Esophagus (tissue), 2 donors: ENCODE measurements around the gene DOCK4. TPM values are rescaled to one million over a fixed set of nuclear protein-coding genes. Genes with fewer than 3 reads are reported as not detected.

Experiments
- H3K27ac ChIP-seq, 2 donors: one replicate each; pipeline ENCODE4 v1.5.1; 2013; ENCODE audit warnings: low read depth in 2 of 2, mild to moderate bottlenecking in 2 of 2, inconsistent platforms in 1 of 2, low read length in 1 of 2, moderate library complexity in 1 of 2
- H3K27me3 ChIP-seq, 2 donors: one replicate each; pipeline ENCODE4 v1.6.1; 2013; ENCODE audit warnings: low read length in 2 of 2, control low read depth in 1 of 2, mild to moderate bottlenecking in 1 of 2; ENCODE audit not compliant: insufficient read depth in 2 of 2, control insufficient read depth in 1 of 2
- H3K36me3 ChIP-seq, 2 donors: one replicate each; pipeline ENCODE4 v1.6.1; 2013; ENCODE audit warnings: low read length in 1 of 2; ENCODE audit not compliant: control insufficient read depth in 2 of 2, insufficient read depth in 2 of 2
- H3K4me1 ChIP-seq, 2 donors: one replicate each; pipeline ENCODE4 v1.6.1; 2013; ENCODE audit warnings: low read length in 1 of 2; ENCODE audit not compliant: control insufficient read depth in 2 of 2, insufficient read depth in 2 of 2
- H3K4me3 ChIP-seq, 2 donors: one replicate each; pipeline ENCODE4 v1.5.1; 2013; ENCODE audit warnings: low read length in 2 of 2, mild to moderate bottlenecking in 2 of 2, low read depth in 1 of 2, moderate library complexity in 1 of 2
- H3K9me3 ChIP-seq, 2 donors: one replicate each; pipeline ENCODE4 v1.6.1; 2013; ENCODE audit warnings: mild to moderate bottlenecking in 2 of 2, low read depth in 1 of 2, low read length in 1 of 2, moderate library complexity in 1 of 2; ENCODE audit not compliant: control insufficient read depth in 2 of 2, insufficient read depth in 1 of 2
- WGBS, 2 donors: extraction: QIAGEN DNeasy Blood & Tissue Kit; methylation state at CpG; one replicate each; pipeline ENCODE4 v1.1.7; 2013; 5-methylcytosine and 5-hydroxymethylcytosine counted together
- polyA plus RNA-seq, 2 donors: library from polyadenylated mRNA; stranded (reverse); fragments of 200-250 nt; gene quantifications; one replicate each; pipeline ENCODE4 v1.2.3, GENCODE V29; 2013
- donor health status: healthy with polysubstance abuse.
- donor health status: Bipolar disorder and iron deficiency.

DOCK4 gene
- polyA plus RNA-seq, 2 donors: 1.8 to 2.9 TPM

- Histone ChIP-seq H3K36me3 (no peaks in the 10 kb centered on the region), H3K9me3 (no peaks in the 10 kb centered on the region), H3K27ac (no peak overlapping the region), H3K4me3 (no peak overlapping the region), H3K4me1 (peaks cover 3% of the 10 kb centered on the region in 2 donors), H3K27me3 (no peaks in the 10 kb centered on the region)
- WGBS, 2 donors: 96 to 100% methylated on average over 3 of the region's 3 CpGs
These were observed 32.1 kb upstream of the DOCK4 start for GRCh38 chr7:112238330-112238729.

GRCh38 chr7:112236597-112236996 is 30.4 kb upstream of the DOCK4 start:
- Histone ChIP-seq H3K4me1 (peaks cover 3% of the 10 kb centered on the region in 2 donors), H3K27me3 (no peaks in the 10 kb centered on the region), H3K27ac (no peak overlapping the region), H3K9me3 (no peaks in the 10 kb centered on the region), H3K4me3 (no peak overlapping the region), H3K36me3 (no peaks in the 10 kb centered on the region)
- WGBS, 2 donors: 81 to 88% methylated on average over 2 of the region's 2 CpGs

GRCh38 chr7:112234147-112234546 is 27.9 kb upstream of the DOCK4 start:
- no peaks in the 10 kb centered on the region for H3K27me3 ChIP-seq
- no peak overlapping the region for H3K27ac ChIP-seq
- no peak overlapping the region for H3K4me3 ChIP-seq
- H3K9me3 ChIP-seq: no peaks in the 10 kb centered on the region
- peaks cover under 1 to 1% of the 10 kb centered on the region in 2 donors for H3K4me1 ChIP-seq
- no peaks in the 10 kb centered on the region for H3K36me3 ChIP-seq
- 97 to 100% methylated on average over 1 of the region's 1 CpG for WGBS, 2 donors

- Histone ChIP-seq H3K4me1 (no peaks in the 10 kb centered on the region), H3K36me3 (no peaks in the 10 kb centered on the region), H3K9me3 (no peaks in the 10 kb centered on the region), H3K27ac (no peak overlapping the region), H3K27me3 (no peaks in the 10 kb centered on the region), H3K4me3 (no peak overlapping the region)
- 70% methylated on average over 3 of the region's 3 CpGs for WGBS, 2 donors
These were observed 27.0 kb upstream of the DOCK4 start for GRCh38 chr7:112233048-112233697.

- H3K27ac ChIP-seq: no peak overlapping the region
- no peaks in the 10 kb centered on the region for H3K36me3 ChIP-seq
- no peaks in the 10 kb centered on the region for H3K4me1 ChIP-seq
- WGBS, 2 donors: 92 to 95% methylated on average over 4 of the region's 4 CpGs
- H3K9me3 ChIP-seq: no peaks in the 10 kb centered on the region
- no peaks in the 10 kb centered on the region for H3K27me3 ChIP-seq
- H3K4me3 ChIP-seq: no peak overlapping the region
These were observed 26.2 kb upstream of the DOCK4 start for GRCh38 chr7:112232212-112232978.

- Histone ChIP-seq H3K9me3 (no peaks in the 10 kb centered on the region), H3K27me3 (no peaks in the 10 kb centered on the region), H3K4me1 (no peaks in the 10 kb centered on the region), H3K4me3 (no peak overlapping the region), H3K36me3 (no peaks in the 10 kb centered on the region), H3K27ac (no peak overlapping the region)
- WGBS, 2 donors: 83 to 91% methylated on average over 2 of the region's 2 CpGs
These were observed 22.4 kb upstream of the DOCK4 start for GRCh38 chr7:112228632-112229031.

- H3K9me3 ChIP-seq: no peaks in the 10 kb centered on the region
- H3K4me3 ChIP-seq: no peak overlapping the region
- no peaks in the 10 kb centered on the region for H3K36me3 ChIP-seq
- no peaks in the 10 kb centered on the region for H3K27me3 ChIP-seq
- no peaks in the 10 kb centered on the region for H3K4me1 ChIP-seq
- H3K27ac ChIP-seq: no peak overlapping the region
- 63 to 81% methylated on average over 4 of the region's 4 CpGs for WGBS, 2 donors
These were observed 20.6 kb upstream of the DOCK4 start for GRCh38 chr7:112226701-112227276.

- Histone ChIP-seq H3K27ac (no peak overlapping the region), H3K27me3 (no peaks in the 10 kb centered on the region), H3K36me3 (no peaks in the 10 kb centered on the region), H3K4me1 (no peaks in the 10 kb centered on the region), H3K4me3 (no peak overlapping the region), H3K9me3 (no peaks in the 10 kb centered on the region)
These were observed 18.8 kb upstream of the DOCK4 start for GRCh38 chr7:112225006-112225405.

- Histone ChIP-seq H3K27me3 (no peaks in the 10 kb centered on the region), H3K4me1 (no peaks in the 10 kb centered on the region), H3K27ac (no peak overlapping the region), H3K9me3 (no peaks in the 10 kb centered on the region), H3K36me3 (no peaks in the 10 kb centered on the region), H3K4me3 (no peak overlapping the region)
- 87 to 95% methylated on average over 2 of the region's 2 CpGs for WGBS, 2 donors
These were observed 18.0 kb upstream of the DOCK4 start for GRCh38 chr7:112224186-112224585.
